RCC 7860 (cell line): ENCODE measurements around the gene TNK2.
A peak's percentile ranks its signal among the peaks of the same experiment; 100 is the strongest.

Source experiments
- DNase-seq: peaks from one replicate; pipeline ENCODE4 v3.0.0-alpha.2; 2015; ENCODE audit warnings: low spot score
- FAIRE-seq: peaks from 2 replicates; lab custom pipeline; 2012; peaks lifted over from hg19 to GRCh38; lab: Jason Lieb, UNC

The TNK2 gene

GRCh38 chr3:195900436-195901355, 7.7 kb downstream of the TNK2 start:
- peak; percentile 66 for DNase-seq
- FAIRE-seq, result no peak

GRCh38 chr3:195899701-195900435, 8.5 kb downstream of the TNK2 start:
- FAIRE-seq (no peak), DNase-seq (no peak)

GRCh38 chr3:195897853-195898415, 10.4 kb downstream of the TNK2 start:
- DNase-seq, result no peak

GRCh38 chr3:195897081-195897852, 11.1 kb downstream of the TNK2 start:
- FAIRE-seq (no peak), DNase-seq (peak; percentile 77)

More at GRCh38 chr3:195897853-195898415, 10.4 kb downstream of the TNK2 start:
- FAIRE-seq, result no peak

DNA sequence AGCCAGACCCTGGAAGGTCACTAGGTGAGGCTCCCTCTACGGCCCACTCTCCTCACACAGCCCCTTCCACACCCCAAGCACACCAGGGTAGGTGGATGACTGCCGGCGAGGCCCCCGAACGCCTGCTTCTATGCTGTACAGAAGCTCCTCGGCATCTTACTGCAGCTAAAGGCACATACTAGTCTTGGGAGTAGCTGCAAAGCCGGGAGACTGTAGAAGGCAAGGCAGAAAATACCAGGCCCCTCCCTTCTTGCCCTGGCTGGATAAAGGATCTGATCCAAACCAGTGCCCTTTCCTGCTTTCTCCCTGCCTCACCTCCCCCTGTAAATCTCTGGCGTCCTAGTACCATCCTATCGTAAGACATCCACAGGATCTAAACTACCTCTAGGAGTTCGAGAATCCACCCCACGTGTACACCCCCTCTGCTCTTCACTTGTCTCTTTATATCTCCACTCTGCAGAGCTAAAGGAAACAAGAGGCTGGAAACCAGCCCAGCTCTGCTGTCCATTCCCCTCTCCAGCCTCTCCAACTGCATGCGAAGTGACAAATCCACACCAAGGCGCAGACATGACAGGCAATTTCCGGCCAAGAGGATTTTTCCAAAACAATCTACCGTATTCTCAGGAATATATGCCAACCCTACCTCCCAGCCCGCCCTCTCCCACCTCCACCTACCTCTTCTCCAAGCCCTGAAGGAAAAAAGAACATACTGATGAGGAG, 11.8 kb downstream of the TNK2 start:
- FAIRE-seq, result no peak
- no peak for DNase-seq

DNA sequence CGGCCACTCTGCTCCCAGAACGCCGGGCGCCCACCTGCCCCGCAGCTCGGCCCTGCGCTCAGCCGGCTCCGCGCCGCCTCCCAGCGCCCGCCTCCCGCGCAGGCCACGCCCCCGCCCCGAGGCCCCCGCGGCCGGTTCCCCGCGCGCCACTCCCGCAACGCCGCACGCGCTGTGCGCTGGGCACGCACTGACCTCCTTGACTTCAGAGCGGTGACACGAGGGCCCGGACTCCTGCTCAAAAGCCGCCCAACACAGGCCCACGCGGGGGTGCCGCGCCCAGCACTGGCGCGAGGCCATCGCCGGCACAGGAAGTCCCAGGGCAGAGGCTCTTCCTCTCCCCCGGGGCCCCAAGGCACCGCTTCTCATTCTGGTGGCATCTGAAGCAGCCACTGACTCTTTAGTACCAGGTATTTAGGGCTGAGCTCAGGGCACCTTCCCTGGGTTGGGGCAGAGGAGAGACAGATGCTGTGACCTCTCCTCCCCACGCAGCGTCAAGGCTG, 12.4 kb downstream of the TNK2 start:
- DNase-seq (peak; percentile 22), FAIRE-seq (no peak)

- DNase-seq (peak; percentile 38), FAIRE-seq (no peak)
Measured at GRCh38 chr3:195895078-195895860, 13.1 kb downstream of the TNK2 start.

GRCh38 chr3:195893916-195894465, 14.4 kb downstream of the TNK2 start:
- FAIRE-seq, result no peak

DNA sequence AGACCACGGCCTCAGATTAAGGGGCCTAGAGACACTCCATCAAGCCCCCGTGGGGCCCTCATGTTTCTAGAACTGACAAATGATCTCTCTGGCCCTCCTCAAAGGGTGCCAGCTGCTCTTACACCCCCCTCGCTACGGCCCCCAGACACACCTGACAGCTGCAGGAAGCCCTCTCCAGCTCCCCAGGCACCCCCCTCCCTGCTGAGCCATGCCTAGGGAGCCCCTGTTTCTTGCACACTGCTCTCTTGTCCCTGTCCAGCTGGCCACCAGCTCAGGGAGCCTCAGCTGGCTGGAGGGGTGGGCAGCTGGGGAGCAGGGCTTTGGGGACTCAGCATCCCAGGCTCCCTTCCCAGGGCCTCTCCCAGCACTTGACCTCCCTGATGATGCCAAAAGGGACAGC, 14.8 kb downstream of the TNK2 start:
- no peak for DNase-seq

More at GRCh38 chr3:195893916-195894465, 14.4 kb downstream of the TNK2 start:
- no peak for DNase-seq

GRCh38 chr3:195893044-195893395, 15.3 kb downstream of the TNK2 start:
- no peak for FAIRE-seq
- no peak for DNase-seq

More for the DNA sequence above, 14.8 kb downstream of the TNK2 start:
- FAIRE-seq, result no peak

GRCh38 chr3:195892105-195893043, 16.0 kb downstream of the TNK2 start:
- DNase-seq (no peak), FAIRE-seq (no peak)

DNA sequence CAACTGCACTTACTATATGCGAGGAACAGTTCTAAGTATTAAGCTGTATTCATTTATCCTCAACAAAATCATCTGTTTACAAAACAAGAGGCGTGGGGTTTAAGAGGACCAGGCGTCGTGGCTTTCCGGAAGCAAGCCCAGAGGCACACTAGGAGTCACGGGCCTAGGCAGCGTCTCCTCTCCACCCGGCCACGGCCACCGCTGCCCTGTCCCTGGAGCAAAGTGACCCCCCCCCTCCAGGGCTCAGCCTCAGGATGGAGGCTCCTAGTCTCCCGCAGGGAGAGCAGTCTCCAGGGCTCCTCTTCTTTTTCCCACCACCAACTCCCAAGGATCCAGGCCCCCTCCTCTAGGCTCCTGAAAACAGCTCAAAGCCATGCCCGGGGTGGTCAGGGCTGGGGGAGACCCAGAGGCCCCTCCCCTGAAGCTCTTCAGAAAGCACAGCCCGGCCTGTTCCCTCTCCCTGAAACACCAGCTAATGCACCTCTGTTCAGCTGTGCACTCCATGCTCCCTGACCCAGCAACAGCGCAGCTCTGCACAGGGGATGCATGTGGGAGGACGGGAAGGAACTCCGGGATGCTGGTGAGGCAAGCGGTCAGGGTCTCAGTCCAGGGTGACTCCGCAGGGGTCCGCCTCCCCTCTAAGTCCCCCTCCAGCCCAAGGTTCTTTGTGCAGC, 16.8 kb downstream of the TNK2 start:
- FAIRE-seq (no peak), DNase-seq (no peak)

GRCh38 chr3:195889870-195890295, 18.5 kb downstream of the TNK2 start:
- DNase-seq (no peak), FAIRE-seq (no peak)

DNA sequence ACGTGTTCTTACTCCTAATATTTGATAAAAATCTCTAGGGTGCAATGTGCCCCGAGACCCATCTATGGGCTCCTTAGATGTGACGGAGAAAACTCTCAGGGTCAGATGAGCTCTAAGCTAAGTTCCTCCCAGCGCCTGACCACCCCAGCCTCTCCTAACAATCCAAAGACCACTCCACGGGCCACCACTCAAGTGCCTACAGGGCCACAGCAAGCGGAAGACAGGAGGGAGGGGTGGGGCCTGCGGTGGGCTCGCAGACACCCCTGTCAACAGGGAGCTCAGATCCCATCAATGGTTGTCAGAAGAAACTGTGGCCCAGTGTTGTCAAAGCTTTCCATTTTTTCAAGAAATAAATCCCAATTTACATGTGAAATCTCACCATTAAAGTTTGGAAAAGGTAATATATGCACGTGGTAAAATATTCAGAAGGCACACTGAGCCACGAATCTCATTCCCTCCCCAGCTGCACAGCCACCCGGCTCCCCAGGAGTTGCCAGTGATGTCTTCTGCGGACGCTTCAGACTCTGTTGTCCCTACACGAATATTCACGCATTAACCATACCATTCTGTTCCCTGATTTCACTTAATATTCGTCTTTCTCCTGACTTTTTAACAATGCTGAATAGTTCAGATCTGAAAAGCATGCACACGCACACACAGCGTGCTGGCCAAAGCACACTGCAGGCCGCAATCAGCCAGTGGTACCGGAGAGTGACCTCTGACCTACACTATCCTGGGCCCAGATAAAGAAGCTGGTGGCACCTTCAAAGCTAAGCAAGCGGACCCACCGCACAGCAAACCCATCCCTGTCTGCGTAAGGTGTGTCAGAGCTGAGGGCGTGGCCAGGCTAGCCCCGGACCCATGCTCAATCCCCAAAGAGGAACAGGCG, 19.1 kb downstream of the TNK2 start:
- FAIRE-seq (no peak), DNase-seq (no peak)

- no peak for DNase-seq
- no peak for FAIRE-seq
Measured at GRCh38 chr3:195888311-195888761, 20.0 kb downstream of the TNK2 start.

DNA sequence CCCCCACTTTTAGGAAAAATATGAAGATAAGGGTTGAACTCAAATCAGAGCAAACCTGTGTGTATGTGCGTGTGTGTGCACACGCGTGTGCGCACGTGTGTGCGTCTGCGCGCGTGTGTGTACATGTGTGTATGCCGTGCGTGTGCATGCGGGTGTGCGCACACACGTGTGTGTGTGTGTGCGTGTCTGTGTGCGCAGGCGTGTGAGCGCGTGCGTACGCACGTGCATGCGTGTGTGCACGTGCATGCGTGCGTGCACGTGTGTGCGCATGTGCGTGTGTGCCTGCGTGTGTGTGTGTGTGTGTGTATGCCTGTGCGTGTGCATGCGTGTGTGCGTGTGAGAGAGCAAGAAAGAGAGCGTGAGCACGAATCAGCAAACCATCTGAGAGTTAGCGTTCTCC, 20.7 kb downstream of the TNK2 start:
- DNase-seq, result no peak
- FAIRE-seq, result no peak
